WI38 (cell line): ENCODE data around the gene DCTD.
"Not testable (repeated sequence)": the region's sequence is repeated elsewhere in the genome, so short reads cannot be mapped to it uniquely, and the experiment has no call there.

Experiments
- H3K4me3 ChIP-seq: 2 replicates; pipeline ENCODE4 v1.5.1; 2011; ENCODE audit warnings: low read depth, mild to moderate bottlenecking, control low read depth, low read length
- CTCF ChIP-seq: IDR thresholded peaks from 2 replicates; pipeline ENCODE4 v1.5.1; 2012; ENCODE audit warnings: low read depth, mild to moderate bottlenecking, control low read depth, low read length

DCTD gene

DNA sequence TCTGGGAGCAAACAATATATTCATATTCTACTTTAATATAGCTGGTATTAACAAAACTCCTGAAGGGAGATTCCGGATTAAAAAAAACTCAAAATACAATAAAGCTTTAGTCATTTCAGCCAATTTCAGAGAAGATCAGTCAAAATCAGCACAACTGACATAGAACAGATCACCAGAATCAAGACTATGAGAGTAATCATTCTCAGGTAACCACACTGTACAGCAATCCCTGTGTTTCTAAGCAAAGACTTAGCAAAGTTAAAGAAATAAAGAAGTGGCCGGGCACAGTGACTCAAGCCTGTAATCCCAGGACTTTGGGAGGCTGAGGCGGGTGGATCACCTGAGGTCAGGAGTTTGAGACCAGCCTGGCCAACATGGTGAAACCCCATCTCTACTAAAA, 9.1 kb downstream of the DCTD start:
- no peak for TF ChIP-seq CTCF
- no peak overlapping the region for H3K4me3 ChIP-seq

DNA sequence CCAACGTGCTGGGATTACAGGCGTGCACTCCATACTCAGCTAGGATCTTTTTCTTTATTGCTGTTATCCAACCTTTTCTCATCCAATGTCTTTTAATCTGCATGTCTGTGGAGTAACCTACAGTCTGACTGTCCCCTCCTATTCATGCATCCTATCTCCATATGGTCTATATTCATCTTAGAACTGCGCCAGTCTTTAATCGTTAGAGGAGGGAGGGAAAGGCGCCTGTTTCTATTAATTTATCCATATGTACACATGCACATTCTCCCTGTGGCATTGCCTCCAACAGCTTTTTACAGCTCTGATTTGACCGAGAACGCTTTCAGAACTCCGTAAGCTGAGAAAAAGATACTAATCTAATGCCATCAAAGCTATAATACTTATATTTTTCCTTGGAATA, 9.8 kb downstream of the DCTD start:
- no peak for TF ChIP-seq CTCF
- H3K4me3 ChIP-seq: no peak overlapping the region

DNA sequence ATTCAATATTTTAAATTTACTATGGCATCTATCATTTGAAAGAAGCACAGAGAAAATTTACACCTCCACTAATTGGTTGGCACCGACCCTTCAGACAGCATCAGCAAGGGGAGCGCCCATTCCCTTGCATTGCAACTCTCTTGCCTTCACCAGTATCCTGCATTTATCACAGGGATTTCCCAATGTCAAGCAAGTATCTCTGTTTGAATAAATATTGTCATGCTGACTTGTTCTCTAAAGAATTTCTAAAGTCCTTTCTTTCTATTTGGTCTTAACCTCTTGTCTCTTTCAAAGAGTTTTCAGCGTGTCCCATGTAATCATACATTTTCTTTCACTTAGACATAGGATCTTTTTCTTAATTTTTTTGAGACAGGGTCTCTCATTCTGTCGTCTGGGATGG, 10.4 kb downstream of the DCTD start:
- TF ChIP-seq CTCF: no peak

GRCh38 chr4:182905038-182905437, 12.1 kb downstream of the DCTD start:
- no peak overlapping the region for H3K4me3 ChIP-seq
- no peak for TF ChIP-seq CTCF

More for the DNA sequence above, 10.4 kb downstream of the DCTD start:
- no peak overlapping the region for H3K4me3 ChIP-seq

GRCh38 chr4:182904211-182904761, 12.9 kb downstream of the DCTD start:
- no peak overlapping the region for H3K4me3 ChIP-seq
- TF ChIP-seq CTCF: no peak

GRCh38 chr4:182903013-182903412, 14.2 kb downstream of the DCTD start:
- no peak for TF ChIP-seq CTCF
- no peak overlapping the region for H3K4me3 ChIP-seq

DNA sequence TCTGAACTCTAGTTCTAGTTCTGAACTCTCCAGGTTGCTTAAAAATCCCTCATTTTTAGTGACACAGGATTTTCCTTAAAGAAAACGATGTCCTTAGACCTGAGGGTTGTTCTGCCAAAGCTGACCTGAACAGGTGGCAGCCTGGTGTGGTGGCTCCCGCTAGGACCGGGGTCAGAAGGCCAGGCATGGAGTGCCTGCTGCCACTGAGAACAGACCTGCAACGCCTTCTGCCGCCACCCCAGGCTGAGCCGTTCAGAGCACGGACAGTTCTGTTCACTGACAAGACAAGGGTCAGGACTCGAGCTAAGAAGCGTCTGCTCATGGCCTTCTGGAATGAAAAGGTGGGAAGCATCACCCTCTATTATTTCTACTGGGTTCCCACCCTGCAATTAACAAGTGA, 15.8 kb downstream of the DCTD start:
- H3K4me3 ChIP-seq: no peak overlapping the region
- TF ChIP-seq CTCF: no peak

DNA sequence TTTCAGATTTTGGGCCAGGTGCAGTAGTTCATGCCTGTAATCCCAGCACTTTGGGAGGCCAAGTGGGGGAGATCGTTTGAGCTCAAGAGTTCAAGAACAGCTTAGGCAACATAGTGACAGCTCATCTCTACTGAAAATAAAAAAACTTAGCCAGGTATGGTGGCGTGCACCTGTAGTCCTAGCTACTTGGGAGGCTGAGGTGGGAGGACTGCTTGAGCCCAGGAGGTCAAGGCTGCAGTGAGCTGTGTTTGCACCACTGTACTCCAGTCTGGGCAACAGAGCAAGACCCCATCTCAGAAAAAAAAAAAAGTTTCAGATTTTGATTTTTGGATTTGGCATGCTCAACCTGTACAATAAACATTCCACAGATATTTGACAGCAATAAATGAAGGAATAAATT, 17.2 kb downstream of the DCTD start:
- not testable (repeated sequence) for H3K4me3 ChIP-seq
